Right lobe of liver (tissue), 4 donors: Measurements from ENCODE around the gene ZNF512B.

Experiments
- POLR2A ChIP-seq: fragments of 450-650 bp; IDR thresholded peaks from one replicate; pipeline ENCODE4 v1.6.1; 2017; ENCODE audit warnings: antibody characterized with exemption, mild to moderate bottlenecking
- TF ChIP-seq, protein P1 (sequence below), 4 donors: fragments of 200-600 bp in 3 of 4; fragments of 450-650 bp in 1 of 4; IDR thresholded peaks; one replicate each; pipeline versions ENCODE4 v1.5.1 to v1.8.0; 2016 to 2022; ENCODE audit warnings: antibody characterized with exemption in 4 of 4, mild to moderate bottlenecking in 2 of 4
- donor health status: DM: no; HTN: no; CAD: no.
- donor health status: DM: no; HTN: no; CAD: no.
- donor health status: DM: no; HTN: yes; CAD: no.

DNA sequence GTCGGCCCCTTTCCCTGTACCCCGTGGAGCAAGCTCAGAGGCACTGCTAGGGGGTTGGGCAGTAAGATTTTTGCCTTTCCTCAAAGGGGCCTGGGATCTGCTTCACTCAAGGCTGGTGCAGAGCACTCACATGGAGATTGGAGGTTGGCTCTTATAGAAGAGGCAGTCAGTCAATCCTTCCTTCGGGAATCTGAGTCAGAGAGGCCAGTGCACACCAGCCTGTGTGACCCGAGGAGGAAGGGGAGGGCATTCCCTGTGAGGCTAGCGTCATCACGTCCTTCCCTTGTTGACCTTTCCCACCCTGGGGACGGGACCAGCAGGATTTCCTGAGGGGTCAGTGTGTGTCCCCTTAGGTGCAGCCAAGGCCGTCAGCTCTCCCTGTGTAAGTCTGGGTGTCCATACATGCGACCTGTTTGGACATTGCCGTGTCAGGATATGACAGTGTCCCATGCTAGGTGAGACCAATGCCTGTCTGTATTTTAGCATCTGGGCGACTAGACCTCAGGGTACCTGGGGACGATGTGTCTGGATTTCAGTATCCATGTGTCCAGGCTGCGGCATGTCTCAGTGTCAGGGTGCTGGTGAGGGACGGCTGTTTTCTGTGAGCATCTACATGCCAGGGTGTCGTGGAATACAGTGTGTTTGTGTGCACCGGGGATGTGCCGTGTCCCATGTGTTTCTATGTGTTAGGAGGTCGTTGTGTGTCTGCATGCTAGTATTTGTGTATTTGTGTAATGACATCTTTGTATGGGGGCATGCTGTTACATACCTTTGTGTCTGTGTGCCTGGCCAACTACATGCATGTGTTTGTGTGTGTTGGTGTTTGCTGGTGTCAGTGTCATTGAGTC lies 2.8 kb upstream of the ZNF512B start:
- TF ChIP-seq, protein P1, sequence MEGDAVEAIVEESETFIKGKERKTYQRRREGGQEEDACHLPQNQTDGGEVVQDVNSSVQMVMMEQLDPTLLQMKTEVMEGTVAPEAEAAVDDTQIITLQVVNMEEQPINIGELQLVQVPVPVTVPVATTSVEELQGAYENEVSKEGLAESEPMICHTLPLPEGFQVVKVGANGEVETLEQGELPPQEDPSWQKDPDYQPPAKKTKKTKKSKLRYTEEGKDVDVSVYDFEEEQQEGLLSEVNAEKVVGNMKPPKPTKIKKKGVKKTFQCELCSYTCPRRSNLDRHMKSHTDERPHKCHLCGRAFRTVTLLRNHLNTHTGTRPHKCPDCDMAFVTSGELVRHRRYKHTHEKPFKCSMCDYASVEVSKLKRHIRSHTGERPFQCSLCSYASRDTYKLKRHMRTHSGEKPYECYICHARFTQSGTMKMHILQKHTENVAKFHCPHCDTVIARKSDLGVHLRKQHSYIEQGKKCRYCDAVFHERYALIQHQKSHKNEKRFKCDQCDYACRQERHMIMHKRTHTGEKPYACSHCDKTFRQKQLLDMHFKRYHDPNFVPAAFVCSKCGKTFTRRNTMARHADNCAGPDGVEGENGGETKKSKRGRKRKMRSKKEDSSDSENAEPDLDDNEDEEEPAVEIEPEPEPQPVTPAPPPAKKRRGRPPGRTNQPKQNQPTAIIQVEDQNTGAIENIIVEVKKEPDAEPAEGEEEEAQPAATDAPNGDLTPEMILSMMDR (IDR thresholded peaks at IDR 0.05) = no peak
- no peak for TF ChIP-seq POLR2A
